ENCODE results near the gene ILDR1.

The ILDR1 gene

DNA sequence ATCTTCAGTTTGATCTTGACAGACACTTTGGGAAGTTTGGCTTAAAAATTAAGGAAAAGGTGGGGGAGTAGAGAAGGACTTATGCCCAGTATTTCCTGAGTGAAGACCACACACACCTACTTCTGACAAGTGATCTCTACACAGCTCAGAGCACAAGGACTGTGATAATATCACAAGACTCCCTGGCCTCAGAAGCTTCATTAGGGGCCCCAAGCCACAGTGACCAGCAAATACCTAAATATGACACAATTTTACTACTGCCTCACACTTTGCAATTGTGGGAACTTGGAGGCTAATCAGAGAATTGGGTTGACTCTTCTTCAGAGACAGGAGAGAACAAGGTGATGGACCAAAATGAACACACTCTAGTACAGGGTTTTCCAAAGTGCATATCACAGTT lies 2.6 kb downstream of the ILDR1 start:
- DNase-seq (ENCODE audit: low read depth in 2 of 2): no peak

DNA sequence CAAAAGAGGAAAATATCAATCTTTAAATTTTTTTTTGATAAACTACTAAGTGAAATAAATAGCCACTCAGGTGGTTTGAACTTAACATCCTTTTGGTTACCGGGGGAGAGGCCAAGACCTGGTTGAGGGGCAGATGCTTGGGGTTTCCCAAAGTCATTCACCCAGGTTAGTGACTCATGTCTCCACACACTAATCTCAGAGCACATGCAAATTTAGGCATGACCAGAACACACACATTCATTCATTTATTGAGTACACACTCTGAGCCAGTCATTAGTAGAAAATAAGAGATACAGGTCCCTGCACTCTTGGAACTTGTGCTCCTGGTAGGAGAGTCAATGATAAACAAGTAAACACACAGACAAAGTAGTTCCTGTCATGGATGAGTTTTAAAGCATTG lies 7.3 kb downstream of the ILDR1 start:
- peak in 1 of 2 donors; percentile 15 for DNase-seq (ENCODE audit: low read depth in 2 of 2)

DNA sequence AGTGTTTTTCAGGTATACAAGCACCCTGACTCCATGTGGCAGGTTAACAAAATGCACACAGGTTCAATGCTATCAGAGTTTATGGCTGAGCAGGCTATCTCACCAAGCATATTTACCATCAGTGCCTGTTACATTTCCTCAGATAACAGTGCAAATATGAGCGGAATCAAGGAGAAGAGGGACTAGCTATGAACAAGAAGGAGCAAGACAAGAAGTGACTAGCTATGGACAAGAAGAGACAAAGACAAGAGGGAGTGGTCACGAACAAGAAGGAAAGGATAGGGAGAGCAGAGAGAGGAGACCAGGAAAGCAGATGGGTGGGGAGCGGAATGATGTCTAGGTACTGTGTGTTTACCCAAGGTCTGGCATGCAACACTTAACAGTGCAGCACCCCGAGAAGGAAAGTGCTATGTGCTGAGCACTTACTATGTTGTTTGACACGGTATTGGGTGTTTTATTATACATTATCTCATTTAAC lies 8.6 kb downstream of the ILDR1 start:
- no peak for DNase-seq (ENCODE audit: low read depth in 2 of 2)

DNA sequence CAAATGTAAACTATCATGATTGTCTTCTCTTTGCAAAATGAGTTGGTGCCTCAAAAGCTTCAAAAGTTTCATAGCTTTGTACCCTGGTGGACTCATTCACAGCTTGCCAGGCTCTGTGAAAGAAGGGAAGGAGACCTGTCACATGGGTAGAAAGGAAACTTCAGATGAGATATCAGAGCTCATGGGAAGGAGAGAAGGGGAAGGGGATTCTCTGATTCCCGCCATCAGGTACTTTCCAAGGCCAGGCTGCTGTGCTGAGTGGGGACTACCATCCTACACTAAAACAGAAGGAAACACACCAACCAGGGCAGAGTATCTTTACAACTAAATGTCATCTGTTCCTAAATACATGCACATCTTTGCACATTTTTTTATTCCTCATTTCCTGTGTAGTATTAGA lies 9.2 kb downstream of the ILDR1 start:
- DNase-seq (ENCODE audit: low read depth in 2 of 2): no peak

DNA sequence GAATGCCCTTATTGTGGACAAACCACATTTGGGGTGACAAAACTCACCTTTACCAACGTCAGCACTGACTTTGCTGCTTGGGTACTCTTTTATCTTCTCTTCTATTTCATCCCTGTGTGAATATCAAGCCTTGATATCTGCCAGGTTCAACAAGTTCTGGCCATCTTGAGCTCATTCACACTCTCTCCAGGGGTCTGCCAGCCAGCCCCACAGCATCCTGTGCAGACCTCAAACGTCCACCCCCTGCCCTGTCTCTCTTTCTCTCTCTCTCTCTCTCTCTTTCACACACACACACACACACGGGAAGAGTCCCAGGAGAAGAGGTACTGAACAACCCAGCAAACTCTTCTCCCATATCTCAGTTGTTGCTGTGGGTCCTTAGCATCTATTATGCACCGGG lies 10.7 kb downstream of the ILDR1 start:
- no peak for DNase-seq (ENCODE audit: low read depth in 2 of 2)

DNA sequence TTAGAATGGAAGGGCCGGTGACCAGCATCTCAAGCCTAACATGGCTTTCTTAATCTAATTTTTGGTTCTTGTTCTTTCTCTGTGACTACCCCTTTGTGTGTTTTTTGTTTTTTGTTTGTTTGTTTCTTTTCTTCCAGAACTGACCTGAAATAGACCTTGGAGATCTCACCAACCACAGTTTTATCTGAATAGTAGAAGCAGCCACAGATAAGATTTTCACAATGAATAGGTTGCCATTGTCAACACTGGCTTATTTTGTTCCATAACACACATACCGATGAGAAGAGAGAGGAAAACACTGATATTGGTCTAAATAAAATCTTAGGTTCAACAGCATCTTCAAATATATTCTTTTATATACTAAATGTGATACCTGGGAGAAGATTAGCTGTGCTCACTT lies 11.5 kb downstream of the ILDR1 start:
- DNase-seq (ENCODE audit: low read depth in 2 of 2): no peak

DNA sequence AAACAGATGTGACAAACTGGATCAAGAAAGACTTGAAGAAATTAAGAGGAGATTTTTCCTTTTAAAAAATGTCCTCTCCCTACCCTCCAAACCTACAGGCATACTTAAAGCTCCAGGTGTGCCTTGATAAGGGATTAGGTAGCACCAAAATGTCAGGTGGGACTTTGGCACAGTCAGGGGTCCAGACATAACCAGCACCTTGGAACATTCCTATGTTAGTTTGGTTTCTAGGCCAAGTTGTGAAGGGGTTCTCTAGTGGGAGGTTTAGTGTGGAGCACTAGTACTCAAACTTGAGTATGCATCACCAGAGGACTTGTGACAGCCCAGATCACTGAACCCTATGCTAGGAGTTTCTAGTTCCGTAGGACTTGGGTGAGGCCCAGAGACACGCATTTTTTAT lies 13.9 kb downstream of the ILDR1 start:
- DNase-seq (ENCODE audit: low read depth in 2 of 2): no peak

DNA sequence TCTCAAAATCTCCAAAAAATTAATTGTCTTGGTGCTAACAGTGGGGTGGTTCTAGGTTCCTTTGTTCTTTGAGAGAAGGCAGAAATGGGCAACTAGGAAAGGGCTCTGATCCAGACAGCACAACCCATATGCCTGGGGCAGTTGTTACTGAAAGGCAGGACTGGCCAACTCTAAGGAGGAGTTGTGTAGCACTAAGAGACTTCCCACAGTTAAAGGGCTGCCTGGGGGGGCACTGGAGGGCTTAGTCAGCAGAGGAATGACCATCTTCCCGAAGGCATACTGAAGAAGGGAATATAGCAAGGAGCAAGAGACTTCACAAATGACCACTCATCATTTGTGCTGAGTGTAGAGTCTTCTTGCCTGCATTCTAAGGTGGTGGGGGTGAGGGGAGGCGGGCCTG lies 15.8 kb downstream of the ILDR1 start:
- DNase-seq (ENCODE audit: low read depth in 2 of 2): no peak

DNA sequence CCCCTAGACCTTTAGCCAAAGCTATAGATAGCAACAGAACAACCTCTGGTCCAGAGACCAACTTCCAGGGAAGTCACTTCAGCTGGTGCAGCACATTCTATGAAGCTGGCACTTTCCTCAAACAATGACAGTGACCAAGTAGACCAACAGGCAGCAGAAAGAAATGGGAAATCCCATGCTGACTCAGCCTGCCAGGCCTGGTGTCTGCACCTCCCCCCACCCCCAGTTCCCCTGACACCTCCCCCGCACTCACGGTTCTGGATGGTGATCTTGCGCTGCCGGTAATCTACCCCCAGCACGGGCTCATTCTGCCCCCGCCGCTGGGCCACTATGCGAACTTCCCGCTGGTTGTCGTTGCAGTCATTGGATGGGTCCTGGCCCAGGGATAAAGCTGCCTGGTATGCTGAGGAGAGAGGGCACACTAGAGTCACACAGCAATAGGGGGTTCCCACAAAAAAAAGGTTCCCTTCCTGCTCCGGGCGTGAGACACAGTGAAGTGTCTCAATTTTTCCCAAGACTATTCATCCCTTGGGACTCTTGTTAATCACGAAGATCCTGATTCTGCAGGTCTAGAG lies 17.0 kb downstream of the ILDR1 start:
- no peak for DNase-seq (ENCODE audit: low read depth in 2 of 2)

DNA sequence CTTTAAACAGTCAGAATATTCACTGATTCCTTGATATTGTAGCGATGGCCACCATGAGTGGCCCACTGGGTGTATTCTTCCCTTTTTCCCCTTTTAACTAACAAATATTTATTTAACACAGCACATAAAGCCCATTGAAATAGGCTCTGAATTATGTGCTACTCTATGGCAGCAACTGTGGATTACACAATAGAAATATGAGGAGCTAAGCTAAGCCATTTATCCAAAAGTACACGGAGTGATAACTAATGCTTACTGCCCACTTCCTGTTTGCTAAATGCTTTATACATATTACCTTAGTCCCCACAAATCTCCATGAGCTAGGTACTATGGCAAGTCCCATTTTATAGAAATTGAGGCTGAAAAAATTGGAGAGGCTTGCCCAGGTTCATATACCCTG lies 17.9 kb downstream of the ILDR1 start:
- no peak for DNase-seq (ENCODE audit: low read depth in 2 of 2)

DNA sequence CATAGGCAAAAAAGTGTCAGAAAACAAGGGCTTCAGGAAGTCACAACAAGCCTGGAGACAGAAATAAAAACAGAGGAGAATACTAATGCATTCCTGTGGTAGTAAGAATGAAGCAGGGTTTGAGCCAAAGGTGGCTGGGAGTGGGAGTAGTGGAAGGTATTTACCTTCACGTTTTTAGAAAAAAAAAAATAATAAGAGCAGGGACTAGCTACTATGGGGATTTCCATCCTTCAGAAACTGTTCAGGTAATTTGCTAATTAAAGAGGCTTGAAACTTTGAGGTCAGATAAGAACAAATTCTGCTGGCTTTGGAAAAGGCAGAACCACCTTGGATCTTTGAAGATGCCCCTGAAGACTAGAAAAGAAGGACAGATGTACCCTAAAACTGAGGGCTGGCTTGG lies 18.4 kb downstream of the ILDR1 start:
- DNase-seq (ENCODE audit: low read depth in 2 of 2): no peak

DNA sequence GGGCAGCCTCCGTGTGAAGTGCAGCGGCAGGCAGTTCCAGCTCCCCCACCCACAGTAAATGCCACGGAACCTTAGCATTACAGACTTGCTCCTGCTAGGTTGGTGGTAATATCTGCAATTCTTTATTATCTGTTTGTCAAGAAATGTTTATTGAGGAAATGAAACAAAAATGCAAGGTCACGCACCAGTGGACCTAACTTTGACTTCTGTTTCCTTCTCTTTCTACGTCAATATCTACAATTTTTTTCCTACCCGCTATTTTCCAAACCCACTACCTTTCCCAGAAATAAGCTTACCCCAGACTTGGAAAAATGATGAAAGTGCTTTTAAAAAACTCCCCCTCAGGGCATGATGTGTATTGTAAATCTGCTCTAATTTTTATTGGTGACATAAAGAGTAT lies 18.9 kb downstream of the ILDR1 start:
- no peak for DNase-seq (ENCODE audit: low read depth in 2 of 2)

DNA sequence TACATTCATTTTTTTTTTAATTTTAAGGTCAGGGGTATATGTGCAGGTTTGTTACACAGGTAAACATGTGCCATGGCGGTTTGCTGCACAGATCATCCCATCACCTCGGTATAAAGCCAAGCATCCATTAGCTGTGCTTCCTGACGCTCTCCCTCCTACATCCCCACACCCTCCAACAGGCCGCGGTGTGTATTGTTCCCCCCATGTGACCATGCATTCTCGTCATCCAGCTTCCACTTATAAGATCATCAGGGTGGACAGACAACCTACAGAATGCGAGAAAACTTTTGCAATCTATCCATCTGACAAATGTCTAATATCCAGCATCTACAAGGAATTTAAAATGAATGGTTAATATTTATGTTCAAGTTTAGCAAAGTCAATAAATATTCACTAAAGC lies 19.4 kb downstream of the ILDR1 start:
- no peak for DNase-seq (ENCODE audit: low read depth in 2 of 2)

DNA sequence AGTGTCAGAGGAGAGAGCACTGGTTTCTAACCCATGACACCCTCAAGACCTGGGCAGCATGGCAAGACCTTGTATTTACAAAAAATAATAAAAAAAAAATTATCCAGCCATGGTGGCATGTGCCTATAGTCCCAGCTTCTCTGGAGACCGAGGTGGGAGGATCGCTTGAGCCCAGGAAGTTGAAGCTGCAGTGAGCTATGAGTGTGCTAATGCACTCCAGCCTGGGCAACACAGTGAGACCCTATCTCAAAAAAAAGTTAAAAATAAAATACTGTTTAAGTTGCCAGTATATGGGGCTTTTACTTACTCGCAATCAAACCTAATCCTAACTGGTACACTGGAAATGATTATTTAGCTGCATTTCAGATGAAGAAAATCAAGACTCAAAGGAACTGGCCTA lies 20.2 kb downstream of the ILDR1 start:
- DNase-seq (ENCODE audit: low read depth in 2 of 2): no peak

DNA sequence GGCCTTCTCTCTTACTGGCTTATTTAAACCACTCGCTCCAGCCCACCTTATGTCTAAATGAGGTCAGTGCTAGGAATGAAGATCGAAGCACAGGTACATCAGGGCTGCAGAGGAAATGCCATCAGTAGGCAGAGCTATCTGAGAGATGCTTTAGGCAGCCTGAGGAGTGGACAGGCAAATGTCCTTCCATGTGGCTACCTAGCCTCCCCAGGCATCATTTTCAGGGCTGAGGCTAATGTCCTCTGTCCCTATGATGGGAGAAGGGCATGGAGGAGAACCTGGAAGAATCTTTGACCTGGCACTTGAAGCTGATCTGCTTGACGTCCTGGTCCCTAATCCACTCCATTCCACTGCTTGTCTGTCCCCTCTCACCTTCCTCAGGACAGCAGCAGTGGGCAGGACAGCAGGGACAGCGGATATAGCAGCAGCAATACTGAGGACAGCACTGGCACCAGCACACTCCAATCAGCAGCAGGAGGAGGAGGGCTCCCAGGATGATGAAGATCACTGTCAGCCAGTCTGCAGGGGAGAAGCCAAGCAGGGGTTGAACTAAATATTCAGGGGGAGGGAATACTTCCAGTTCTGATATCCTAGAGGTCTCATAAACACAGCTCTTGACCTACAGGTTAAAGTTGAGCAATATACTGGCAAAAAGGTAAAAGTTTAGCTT lies 21.0 kb downstream of the ILDR1 start:
- DNase-seq (ENCODE audit: low read depth in 2 of 2): no peak

DNA sequence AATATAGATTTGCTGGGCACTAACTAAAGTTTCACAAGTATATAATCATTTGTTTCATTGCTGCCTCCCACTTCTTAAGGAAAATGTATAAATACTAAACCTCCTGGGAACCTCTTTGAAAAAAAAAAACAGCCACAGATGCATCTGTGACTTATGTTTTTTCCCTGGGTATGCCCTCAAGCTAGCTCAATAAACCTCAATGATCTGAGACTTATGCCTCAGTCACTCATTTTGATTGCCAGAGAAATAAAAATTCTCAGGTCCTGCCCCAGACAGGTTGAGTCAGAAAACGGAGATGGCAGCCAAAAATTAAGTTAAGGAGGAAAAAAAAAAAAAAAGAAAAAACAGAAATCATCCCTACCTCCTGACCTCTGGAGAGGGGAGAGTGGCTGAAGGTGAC lies 22.1 kb downstream of the ILDR1 start:
- no peak for DNase-seq (ENCODE audit: low read depth in 2 of 2)

DNA sequence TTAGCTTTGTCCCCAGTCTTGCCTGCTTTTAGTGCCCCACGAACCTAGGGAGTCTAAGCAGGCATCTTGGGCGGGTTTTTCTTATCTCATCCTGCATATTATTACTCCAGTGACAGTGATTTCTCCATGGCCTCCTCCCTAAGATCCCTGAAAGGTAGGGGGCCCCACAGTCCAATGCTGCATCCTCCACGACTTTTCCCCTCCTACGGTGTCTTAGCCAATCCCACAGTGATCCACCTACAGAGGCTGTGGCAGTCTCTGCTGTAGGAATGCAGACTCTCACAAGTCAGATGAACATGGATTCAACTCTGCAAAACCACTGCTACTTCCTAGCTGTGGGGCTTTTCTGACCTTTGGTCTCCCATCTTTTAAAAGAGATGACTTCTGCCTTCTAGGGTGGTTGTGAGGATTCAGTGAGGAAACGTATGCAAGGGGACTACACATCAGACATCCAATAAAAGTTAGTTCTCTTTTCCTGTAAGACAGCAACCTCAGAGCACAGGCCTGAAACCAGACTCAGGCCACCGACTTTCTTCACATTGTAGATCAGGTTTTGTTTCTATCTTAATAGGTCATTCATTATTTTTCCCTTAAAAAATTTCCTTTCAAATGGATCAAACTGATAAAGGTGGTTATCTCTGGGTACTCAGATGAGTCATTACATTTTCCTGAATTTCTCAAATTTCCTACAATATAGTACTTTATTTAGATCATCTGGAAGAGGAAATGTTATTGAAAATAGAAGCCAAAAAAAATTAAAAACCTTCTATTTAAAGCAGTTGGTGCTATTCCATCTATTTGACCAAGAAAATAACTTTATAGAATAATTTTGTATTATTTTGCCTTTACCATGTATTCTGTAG lies 23.2 kb downstream of the ILDR1 start:
- no peak for DNase-seq (ENCODE audit: low read depth in 2 of 2)

DNA sequence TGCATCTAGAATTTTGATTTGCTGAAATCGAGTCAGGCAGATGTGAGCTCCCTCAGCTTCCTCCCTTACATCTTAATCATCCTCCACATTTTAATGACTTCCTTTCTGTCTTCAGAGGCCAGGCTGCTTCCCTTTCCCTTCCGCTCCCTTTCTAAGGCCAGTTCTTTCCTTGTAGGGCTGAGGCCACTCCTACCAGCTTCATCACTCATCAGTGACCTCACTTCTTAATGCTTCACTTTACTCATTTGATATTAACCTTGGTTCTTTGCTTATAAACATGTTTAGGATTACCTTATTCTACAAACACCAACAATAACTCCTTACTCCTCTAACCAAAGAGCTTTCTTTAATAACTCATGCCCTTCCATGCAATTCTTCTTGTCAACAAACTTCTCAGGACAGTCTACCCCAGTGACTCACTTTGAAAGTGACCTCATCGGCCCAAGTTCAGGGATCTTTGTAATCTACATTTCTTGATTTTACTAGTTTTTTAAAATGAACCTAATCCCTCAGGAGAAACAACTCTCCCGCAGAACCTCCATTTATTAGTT lies 23.9 kb downstream of the ILDR1 start:
- no peak for DNase-seq (ENCODE audit: low read depth in 2 of 2)

DNA sequence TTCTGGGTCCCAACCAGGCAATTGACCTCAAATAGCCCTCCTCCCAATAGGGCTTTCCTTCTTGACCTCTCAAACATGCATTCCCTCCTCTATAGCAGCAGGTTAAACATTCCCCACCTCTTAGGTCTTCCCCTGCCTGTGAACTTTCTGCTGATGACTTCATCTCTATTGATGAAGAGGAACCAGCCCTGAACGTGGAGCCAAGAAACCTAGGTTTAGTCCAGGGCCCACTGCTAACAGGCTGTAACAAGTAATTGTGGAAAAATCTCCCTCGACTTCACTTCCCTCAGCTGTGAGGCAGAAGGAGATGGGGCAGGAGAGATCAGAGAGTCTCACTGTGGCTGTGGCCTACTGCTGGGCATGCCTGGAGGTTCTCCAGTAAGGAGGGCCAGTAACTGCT lies 24.7 kb downstream of the ILDR1 start:
- no peak for DNase-seq (ENCODE audit: low read depth in 2 of 2)

DNA sequence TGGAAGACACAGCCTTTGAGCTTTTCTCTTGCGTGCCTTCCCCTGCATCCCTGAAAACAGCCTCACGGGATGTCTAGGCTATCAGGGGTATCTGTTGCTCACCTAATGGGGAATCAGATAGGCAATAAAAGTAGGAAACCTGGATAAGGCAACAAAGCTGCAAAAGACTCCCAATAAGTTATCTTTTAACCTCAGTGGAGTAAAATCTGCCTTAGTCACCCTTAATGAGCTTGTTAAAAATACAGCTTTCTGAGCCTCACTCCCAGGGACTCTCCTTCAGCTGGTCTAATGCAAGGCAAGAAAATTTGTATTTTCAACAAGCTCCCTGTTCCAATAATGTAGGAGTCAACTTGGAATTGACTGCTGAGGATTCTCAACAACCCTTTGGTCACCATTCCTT lies 25.6 kb downstream of the ILDR1 start:
- DNase-seq (ENCODE audit: low read depth in 2 of 2): no peak

DNA sequence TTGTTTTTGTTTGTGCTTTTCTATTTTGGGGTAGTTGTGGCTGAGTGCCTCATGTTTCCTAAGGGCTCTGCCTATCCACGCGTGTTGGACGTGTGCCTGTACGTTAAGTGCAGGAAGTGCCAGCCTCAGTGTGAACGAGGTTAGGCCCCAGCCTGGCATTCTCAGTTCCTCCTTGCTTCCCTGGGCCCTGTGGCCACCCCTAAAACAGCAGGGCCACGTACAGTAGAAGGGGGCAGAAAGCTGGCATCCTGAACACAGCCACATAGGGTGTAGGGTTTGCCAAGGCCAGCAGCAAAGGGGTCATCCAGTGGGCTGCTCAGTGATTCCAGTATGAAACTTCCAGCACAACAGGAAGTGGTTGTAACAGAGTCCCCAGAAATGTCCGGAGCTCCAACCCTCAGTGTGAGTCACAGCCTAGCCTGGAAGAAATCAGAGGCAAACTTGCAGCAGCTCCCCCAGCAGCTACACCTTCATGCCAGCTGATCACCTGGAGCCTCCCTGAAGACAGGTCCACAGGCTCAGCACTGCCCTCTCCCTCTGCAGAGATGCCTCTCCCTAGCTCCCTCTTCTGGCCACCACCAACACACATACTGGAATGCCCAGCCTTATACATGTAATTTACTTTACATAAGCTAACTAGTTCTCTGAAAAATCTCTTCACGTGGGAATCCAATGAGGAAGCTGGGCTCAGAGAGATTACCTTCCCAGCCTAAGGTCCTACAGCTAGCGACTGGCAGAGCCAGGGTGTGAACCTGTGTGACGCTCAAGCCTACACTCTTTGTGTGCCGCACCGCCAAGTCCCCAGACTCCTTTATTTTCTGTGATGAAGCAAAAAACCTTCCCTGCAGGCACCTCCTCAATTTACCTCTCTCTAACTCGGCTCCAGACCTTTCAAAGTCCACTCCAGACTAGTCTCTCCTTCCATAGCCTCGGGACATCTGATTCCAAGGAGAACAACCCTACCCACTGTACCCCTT lies 26.6 kb downstream of the ILDR1 start:
- DNase-seq (ENCODE audit: low read depth in 2 of 2): no peak

DNA sequence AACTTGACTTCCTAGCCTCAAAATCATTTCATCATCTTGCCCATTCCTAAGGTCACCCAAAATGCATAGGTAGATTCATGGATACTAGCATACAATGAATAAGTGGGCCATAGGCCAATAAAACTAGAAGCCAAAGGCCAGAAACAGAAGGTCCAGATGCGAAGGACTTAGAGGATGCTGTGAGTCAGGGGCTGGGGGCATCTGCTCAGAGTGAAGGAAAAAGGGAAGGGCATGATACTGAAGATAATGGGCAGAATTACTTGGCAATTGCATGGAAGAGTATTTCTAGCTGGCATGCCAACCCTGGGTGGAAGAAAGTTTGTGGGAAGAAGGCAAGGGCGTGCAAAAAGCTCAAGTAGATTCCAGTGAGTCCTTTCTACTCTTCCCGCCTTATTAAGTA lies 27.5 kb downstream of the ILDR1 start:
- no peak for DNase-seq (ENCODE audit: low read depth in 2 of 2)

Measured in stimulated activated CD4-positive, alpha-beta T cell treated with anti-CD3 and anti-CD28 coated beads, Interleukin-15, amount 100 ng/mL, for 48 hours (primary cell).